Spleen (tissue), 7 donors: ENCODE measurements around the gene ROBO1.

Source experiments
- CTCF ChIP-seq, 11 experiments: fragments of 200-600 bp in 7 of 11; fragments of 450-650 bp in 4 of 11; sonication (generic) in 4 of 11; IDR thresholded peaks in 8 of 11; conservative IDR thresholded peaks in 3 of 11; 1 replicate in 7 of 11; 2 replicates in 4 of 11; pipeline versions ENCODE4 v1.4.0 to v1.8.0; 2016 to 2021; ENCODE audit warnings: antibody characterized with exemption in 11 of 11, inconsistent platforms in 4 of 11, mild to moderate bottlenecking in 1 of 11
- POLR2A ChIP-seq, 3 donors: fragments of 450-650 bp; IDR thresholded peaks; one replicate each; pipeline ENCODE4 v1.5.1; 2017; ENCODE audit warnings: antibody characterized with exemption in 3 of 3, mild to moderate bottlenecking in 1 of 3
- donor health status: DM: no; HTN: no; CAD: no; lungs with moderate emphysema.
- donor health status: DM: no; HTN: no; CAD: no.
- donor health status: DM: no; HTN: no; CAD: no.

GRCh38 chr3:78992400-78992799, 775.4 kb downstream of the ROBO1 start:
- TF ChIP-seq POLR2A (IDR thresholded peaks at IDR 0.05) (no peak), CTCF (IDR thresholded peaks at IDR 0.05 in 8 of 11, conservative IDR thresholded peaks at IDR 0.05 in 3 of 11) (no peak)
